OCI-LY1 (cell line): ENCODE measurements around the gene NOTO.

Experiments used
- H2AFZ ChIP-seq: fragments of 200-600 bp; sonication (generic), shearing (Covaris generic); 2 replicates; pipeline ENCODE4 v1.6.0; 2014; ENCODE audit warnings: antibody characterized with exemption, mild to moderate bottlenecking, low read length
- H3F3A ChIP-seq: fragments of 200-600 bp; sonication (generic), shearing (Covaris generic); 2 replicates; pipeline ENCODE4 v1.6.0; 2014; ENCODE audit warnings: mild to moderate bottlenecking, antibody characterized with exemption, low read length, moderate library complexity; ENCODE audit not compliant: insufficient read depth
- H3K27ac ChIP-seq: fragments of 200-600 bp; sonication (generic); 2 replicates; pipeline ENCODE4 v1.5.1; 2014; ENCODE audit warnings: low read length, mixed run types, mild to moderate bottlenecking, low read depth; ENCODE audit not compliant: poor library complexity, severe bottlenecking
- H3K27me3 ChIP-seq: fragments of 200-600 bp; sonication (generic); 2 replicates; pipeline ENCODE4 v1.6.0; 2014; ENCODE audit warnings: antibody characterized with exemption, mild to moderate bottlenecking, low read length, moderate library complexity; ENCODE audit not compliant: insufficient read depth
- H3K36me3 ChIP-seq: fragments of 200-600 bp; sonication (generic); 2 replicates; pipeline ENCODE4 v1.6.1; 2014; ENCODE audit warnings: mild to moderate bottlenecking, antibody characterized with exemption, low read length, moderate library complexity, mixed read lengths; ENCODE audit not compliant: insufficient read depth
- H3K4me1 ChIP-seq: fragments of 200-600 bp; sonication (generic); 2 replicates; pipeline ENCODE4 v1.5.1; 2014; ENCODE audit warnings: mild to moderate bottlenecking, low read length, moderate library complexity; ENCODE audit not compliant: insufficient read depth, severe bottlenecking
- H3K4me2 ChIP-seq: fragments of 200-600 bp; sonication (generic), shearing (Covaris generic); 2 replicates; pipeline ENCODE4 v1.6.1; 2014; ENCODE audit warnings: low read length
- H3K4me3 ChIP-seq: fragments of 200-600 bp; sonication (generic); 2 replicates; pipeline ENCODE4 v1.5.1; 2014; ENCODE audit warnings: low read length, low read depth, mild to moderate bottlenecking, mixed read lengths; ENCODE audit not compliant: poor library complexity, severe bottlenecking
- H3K79me2 ChIP-seq: fragments of 200-600 bp; shearing (Covaris generic); 2 replicates; pipeline ENCODE4 v1.6.1; 2016; ENCODE audit warnings: mixed run types, low read length, mixed read lengths; ENCODE audit not compliant: insufficient read depth
- H3K9ac ChIP-seq: fragments of 200-600 bp; sonication (generic), shearing (Covaris generic); 2 replicates; pipeline ENCODE4 v1.6.1; 2014; ENCODE audit warnings: mild to moderate bottlenecking, low read length, mixed read lengths
- H3K9me2 ChIP-seq: fragments of 200-600 bp; sonication (generic), shearing (Covaris generic); 2 replicates; pipeline ENCODE4 v1.6.1; 2014; ENCODE audit warnings: low read depth, mild to moderate bottlenecking, low read length, mixed read lengths
- H3K9me3 ChIP-seq: fragments of 200-600 bp; shearing (Covaris generic); 2 replicates; pipeline ENCODE4 v1.6.1; 2014; ENCODE audit warnings: low read length, mixed read lengths
- H4K20me1 ChIP-seq: fragments of 200-600 bp; sonication (generic), shearing (Covaris generic); 2 replicates; pipeline ENCODE4 v1.6.0; 2016; ENCODE audit warnings: mild to moderate bottlenecking, low read length; ENCODE audit not compliant: insufficient read depth
- CTCF ChIP-seq: fragments of 200-600 bp; sonication (generic), shearing (Covaris generic); IDR thresholded peaks from 2 replicates; pipeline ENCODE4 v1.5.1; 2017; ENCODE audit warnings: mild to moderate bottlenecking, antibody characterized with exemption, low read length, moderate library complexity, mixed read lengths
- EZH2 ChIP-seq: fragments of 200-600 bp; sonication (generic), shearing (Covaris generic); IDR thresholded peaks from 2 replicates; pipeline ENCODE4 v1.8.0; 2017; ENCODE audit warnings: borderline replicate concordance, mixed run types, mild to moderate bottlenecking, antibody characterized with exemption, low read length, moderate library complexity, mixed read lengths

NOTO gene

DNA sequence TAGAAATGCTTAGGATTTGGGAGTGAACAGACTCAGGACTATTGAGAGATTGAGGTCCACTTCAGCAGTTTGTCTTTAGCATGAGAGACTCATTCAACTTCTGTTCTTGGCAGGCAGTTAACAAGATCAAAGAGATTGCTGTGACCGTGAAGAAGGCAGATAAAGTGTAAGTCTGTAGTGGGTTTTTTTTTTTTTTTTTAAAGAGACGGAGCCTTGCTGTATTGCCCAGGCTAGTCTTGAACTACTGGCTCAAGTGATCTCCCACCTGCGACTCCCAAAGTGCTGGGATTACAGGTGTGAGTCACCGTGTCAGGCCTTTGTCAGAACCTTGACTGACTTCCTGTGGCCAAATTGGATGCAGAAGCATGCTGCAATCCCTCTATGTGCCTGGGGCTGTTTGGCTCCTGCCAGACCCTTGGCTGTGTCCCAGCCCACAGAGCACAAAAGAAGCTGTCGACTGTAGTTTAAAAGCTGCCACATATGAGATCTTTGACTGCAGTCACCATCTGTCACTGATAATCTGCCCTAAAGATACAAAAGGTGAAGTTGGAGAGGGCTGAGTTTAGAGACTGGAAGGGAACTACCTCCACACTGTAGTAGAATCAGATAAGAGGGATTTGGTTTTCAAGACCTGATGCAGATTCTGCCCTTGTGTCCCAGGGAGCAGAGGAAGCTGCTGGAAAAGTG lies 41.7 kb downstream of the NOTO start:
- Histone ChIP-seq H3K27ac (no peak overlapping the region), H3K79me2 (peaks cover 23% of the 10 kb centered on the region), H3K36me3 (peaks cover 100% of the 10 kb centered on the region), H2AFZ (no peak overlapping the region), H3K9me2 (no peaks in the 10 kb centered on the region), H3K4me1 (no peaks in the 10 kb centered on the region), H3K4me3 (no peak overlapping the region), H4K20me1 (no peaks in the 10 kb centered on the region), H3K9ac (no peak overlapping the region), H3K9me3 (no peaks in the 10 kb centered on the region), H3F3A (no peaks in the 10 kb centered on the region), H3K27me3 (no peaks in the 10 kb centered on the region), H3K4me2 (no peak overlapping the region)
- TF ChIP-seq CTCF = no peak
- TF ChIP-seq EZH2 = no peak

- Histone ChIP-seq H3K36me3 (peaks cover 100% of the 10 kb centered on the region), H3K9ac (no peak overlapping the region), H2AFZ (no peak overlapping the region), H3K27me3 (no peaks in the 10 kb centered on the region), H3K79me2 (peaks cover 17% of the 10 kb centered on the region), H3K4me1 (no peaks in the 10 kb centered on the region), H3K4me2 (no peak overlapping the region), H3K9me2 (no peaks in the 10 kb centered on the region), H4K20me1 (no peaks in the 10 kb centered on the region), H3K9me3 (no peaks in the 10 kb centered on the region), H3K27ac (no peak overlapping the region), H3K4me3 (no peak overlapping the region), H3F3A (no peaks in the 10 kb centered on the region)
- TF ChIP-seq CTCF (no peak), EZH2 (no peak)
These were observed 42.2 kb downstream of the NOTO start for GRCh38 chr2:73244580-73244979.

GRCh38 chr2:73246850-73247249 lies 44.5 kb downstream of the NOTO start:
- no peak overlapping the region for H3K4me2 ChIP-seq
- no peak overlapping the region for H3K9ac ChIP-seq
- H3K9me3 ChIP-seq = no peaks in the 10 kb centered on the region
- H3F3A ChIP-seq = peaks cover 3% of the 10 kb centered on the region; the same call in 1 of the 2 replicates
- no peak overlapping the region for H3K27ac ChIP-seq
- TF ChIP-seq EZH2 = no peak
- no peak for TF ChIP-seq CTCF
- H2AFZ ChIP-seq = no peak overlapping the region
- peaks cover 100% of the 10 kb centered on the region for H3K36me3 ChIP-seq
- H3K79me2 ChIP-seq = no peaks in the 10 kb centered on the region
- no peaks in the 10 kb centered on the region for H3K27me3 ChIP-seq
- H3K4me3 ChIP-seq = no peak overlapping the region
- H3K9me2 ChIP-seq = no peaks in the 10 kb centered on the region
- no peaks in the 10 kb centered on the region for H4K20me1 ChIP-seq
- no peaks in the 10 kb centered on the region for H3K4me1 ChIP-seq
